GM19395 (cell line): ENCODE data around the gene CTBP2.

ENCODE experiments used
- ATAC-seq: cut with Tn5 transposase; IDR thresholded peaks from one replicate; pipeline ENCODE4 v1.9.1; 2021; ENCODE audit warnings: mild to moderate bottlenecking, moderate library complexity; ENCODE audit not compliant: unreplicated experiment

The CTBP2 gene

DNA sequence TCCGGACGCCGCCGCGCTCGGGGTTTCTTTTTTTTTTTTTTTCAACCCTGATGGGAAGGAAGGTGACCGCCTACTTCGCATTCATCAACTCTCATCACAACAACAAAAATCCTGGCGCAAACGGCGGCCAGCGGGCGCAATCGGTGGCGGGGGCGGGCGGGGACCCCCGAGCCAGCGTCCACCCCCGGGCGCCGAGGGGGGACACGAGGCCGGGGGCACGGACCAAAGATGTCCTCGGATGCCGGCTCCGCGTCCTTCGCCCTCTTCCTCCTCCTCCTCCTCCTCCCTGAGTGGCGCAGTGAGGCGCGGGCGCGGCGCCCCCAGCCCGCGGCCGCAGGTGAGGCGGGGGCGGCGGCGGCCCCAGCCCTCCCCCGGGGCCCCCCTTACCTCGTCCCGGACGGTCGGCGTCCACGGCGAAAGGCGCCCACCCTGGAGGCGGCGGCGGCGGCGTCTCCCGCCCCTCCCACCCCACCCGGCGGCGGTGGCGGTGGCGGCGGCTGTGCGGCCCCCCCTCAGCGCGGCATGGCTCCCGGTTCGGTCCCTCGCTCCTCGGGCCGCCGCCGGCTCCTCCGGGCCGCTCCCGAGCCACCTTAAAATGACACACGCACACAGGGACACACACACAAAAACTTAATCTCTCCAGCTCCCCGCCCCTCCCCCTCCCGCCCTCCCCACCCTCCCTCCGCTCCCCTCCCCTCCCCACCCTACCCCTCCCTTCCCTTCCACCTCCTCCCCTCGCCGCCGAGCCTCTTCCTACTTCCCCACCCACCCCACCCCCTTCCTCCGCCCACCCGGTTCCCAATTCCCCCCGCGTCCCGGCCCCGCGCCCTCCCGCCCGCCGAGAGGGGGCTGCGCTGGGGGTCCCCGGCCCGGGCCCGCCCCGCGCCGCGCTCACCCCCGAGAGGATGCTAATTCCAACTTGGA is at the start of gene CTBP2:
CTBP2 (minus strand) TSS at position 632 of the 924 bp plus-strand sequence.
- no peak for ATAC-seq

GRCh38 chr10:125209591-125210355 is 49.4 kb upstream of the CTBP2 start:
- ATAC-seq, result no peak

DNA sequence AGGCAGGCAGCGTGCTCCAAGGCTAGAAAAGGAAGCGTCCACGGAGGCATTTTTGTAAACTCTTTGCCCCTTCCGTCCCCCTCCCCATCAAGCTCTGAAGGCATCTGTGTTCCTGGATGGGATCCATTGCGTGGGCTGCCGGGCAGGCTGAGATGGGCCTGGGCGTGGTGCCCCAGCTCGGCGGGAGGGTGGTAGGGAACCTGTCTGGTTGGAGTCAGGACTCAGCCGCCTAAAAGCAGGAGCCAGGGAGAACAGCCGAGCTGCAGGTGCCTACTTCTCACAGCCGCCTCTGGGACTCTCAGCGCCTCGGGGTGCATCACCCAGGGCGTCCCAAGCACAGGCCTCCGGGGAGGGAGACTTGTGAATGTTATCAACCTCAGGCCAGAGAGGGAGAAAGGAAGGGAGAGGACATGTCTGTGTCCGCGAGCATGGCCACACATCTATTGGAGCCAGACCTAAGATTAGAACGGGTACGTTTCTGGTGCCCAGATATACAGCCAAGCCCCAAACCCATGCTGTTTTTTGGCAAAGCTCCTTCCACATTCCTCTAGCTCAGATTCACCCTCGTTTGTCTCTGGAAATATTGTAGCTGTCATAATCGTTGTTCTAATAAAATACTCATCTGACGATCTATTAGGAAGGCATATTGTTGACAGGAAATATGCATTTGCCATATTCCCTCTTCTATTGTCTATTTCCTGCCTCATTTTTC is 48.6 kb upstream of the CTBP2 start:
- no peak for ATAC-seq

DNA sequence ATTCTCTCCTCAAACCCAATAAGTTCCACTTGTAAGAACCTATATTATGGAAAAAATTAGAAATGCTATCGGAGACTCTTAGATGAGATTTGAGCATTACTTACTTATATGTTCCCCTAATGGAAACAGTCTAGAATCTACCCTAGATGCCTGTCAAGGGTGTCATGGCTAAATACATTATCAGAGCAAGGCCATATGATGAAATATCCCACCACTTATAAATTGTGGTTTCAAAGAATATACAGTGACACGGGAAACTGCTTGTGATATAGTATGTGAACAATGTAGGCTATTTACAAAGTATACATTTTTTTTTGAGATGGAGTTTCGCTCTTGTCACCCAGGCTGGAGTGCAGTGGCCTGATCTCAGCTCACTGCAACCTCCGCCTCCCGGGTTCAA is 46.3 kb upstream of the CTBP2 start:
- no peak for ATAC-seq

- no peak for ATAC-seq
Measured at GRCh38 chr10:125205431-125205830, 45.1 kb upstream of the CTBP2 start.

DNA sequence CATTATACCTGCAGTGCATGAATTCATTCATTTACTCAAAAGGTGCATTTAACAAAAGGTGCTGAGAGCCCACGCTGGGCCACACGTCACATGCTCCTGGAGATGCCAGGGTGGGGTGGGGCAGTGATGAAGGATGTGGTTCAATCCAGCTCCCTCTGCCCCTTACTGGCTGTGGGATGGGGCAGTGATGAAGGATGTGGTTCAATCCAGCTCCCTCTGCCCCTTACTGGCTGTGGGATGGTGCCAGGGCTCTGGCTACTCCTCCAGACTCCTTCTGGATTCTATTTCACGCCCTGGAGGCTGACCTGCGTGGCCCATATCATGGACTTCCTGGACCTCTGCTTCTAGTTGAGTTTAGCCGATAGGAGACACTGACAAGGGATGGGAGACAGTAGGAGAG is 44.0 kb upstream of the CTBP2 start:
- no peak for ATAC-seq

- ATAC-seq, result no peak
Measured at GRCh38 chr10:125203186-125203800, 42.9 kb upstream of the CTBP2 start.

- ATAC-seq, result peak; percentile 42
Measured at GRCh38 chr10:125201791-125202622, 41.6 kb upstream of the CTBP2 start.

DNA sequence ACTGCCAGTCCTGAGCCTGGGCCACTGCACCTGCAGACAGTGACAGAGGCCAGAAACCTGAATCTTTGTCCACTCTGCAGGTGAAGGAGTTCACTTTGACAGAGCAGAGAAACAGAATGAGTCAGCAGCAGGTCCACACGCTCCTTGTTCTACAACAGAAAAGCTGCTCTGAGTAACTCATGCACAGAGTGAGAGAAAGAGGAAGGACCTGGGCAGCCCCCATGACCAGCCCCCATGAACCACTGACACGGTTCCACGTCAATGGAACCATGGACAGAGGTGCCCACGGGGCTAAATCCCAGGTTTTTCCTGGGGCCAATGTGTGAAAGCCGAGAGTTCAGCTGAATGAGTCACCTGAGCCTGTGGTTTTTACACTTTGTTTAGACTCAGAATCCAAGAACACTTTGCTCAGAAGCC is 40.8 kb upstream of the CTBP2 start:
- ATAC-seq, result peak; percentile 91

- ATAC-seq, result no peak
Measured at GRCh38 chr10:125200396-125200795, 40.0 kb upstream of the CTBP2 start.

DNA sequence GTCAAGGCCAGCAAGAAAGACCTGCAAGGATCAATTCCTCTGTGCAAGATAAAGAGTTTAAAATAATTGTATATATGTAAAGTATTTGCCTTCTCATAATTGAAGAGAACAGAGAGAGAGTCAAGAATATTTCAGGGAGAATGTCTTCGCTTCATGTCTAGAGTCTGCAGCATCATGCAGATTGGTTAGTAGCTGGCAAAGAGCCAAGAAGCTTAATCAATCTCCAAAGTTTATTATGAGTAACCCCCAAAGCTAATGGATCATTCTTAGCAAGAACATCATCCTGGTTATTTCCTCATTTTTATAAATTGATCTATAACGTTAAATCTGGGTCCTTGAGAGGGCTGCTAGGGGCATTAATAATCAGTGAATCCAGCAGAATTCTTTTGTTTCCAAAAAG is 38.9 kb upstream of the CTBP2 start:
- no peak for ATAC-seq

DNA sequence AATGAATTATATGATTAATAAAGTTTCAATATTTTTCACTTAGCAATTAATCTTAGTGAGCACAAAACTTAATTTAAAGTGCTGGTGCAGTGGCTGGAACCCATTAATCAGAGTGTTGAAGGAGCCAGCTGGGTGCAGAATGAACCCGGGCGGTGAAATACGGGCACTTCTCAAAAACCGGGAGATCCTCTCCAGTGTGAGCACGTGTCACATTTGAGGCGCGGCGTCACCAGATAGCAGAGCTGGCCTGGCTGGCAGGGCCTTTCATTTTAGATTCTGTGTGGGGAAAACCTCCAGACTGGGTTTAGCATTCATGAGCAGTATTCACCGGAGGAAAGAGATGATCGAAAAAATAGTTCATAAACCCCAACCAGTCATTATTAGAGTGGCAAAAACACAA is 34.5 kb upstream of the CTBP2 start:
- ATAC-seq, result no peak

- ATAC-seq, result no peak
Measured at GRCh38 chr10:125193306-125193877, 33.0 kb upstream of the CTBP2 start.

- no peak for ATAC-seq
Measured at GRCh38 chr10:125192620-125193019, 32.3 kb upstream of the CTBP2 start.

GRCh38 chr10:125192005-125192404 is 31.6 kb upstream of the CTBP2 start:
- ATAC-seq, result no peak

DNA sequence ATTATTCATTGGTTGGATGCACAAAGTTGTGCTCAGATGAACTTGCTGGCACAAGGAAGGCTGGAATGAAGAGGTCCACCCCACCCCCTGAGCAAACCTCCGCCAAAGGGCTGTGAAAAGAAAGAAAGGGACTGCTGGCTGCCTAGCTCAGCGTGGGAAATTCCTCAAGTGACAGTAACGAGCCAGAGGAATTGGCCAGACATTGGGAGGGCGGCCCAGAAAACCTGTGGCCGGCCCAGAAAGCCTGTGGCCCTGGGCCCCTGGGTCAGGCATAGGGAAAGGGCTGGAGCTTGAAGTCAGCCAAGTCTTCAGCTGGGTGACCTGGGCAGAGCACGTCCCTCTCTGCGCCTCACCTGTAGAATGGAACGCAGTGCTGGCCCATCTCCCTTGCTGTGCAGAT is 30.6 kb upstream of the CTBP2 start:
- ATAC-seq, result no peak

DNA sequence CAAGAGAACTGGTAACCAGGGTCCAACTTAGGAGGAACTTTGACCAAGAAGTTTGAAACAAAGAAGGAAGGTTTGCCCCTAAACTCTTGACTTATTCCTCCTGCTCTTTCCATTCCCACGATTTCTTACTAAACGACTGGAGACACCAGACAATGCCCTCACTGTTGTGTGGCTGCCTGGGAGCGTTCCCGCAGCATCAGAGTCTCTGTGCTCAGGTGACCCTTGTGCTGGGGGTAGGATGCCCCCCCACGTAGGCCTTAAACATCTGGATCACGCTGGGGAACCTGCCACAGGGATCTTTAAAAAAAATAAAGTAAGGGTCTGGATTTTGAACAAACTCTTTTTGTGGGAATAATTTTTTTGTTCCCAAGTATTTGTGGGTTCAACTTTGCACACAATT is 30.1 kb upstream of the CTBP2 start:
- ATAC-seq, result no peak

DNA sequence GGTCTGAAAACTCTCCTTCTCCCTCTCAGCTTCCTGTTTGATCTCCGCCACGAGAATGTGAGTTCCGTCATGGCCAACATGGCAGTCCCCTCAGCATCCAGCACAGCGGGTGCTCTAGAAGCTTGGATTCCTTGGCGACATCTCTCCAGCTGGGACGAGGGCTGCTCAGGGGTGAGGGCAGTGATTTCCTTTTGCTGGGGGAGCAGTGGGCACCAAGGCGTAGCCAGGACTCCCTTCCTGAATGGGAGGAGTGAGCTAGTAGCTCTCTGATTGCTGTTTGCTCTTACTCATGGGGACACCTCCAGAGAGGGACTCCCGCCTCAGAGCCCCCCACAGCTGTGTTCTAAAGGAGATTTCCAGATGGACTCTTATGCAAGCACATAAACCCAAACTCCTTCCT is 28.8 kb upstream of the CTBP2 start:
- ATAC-seq, result no peak

GRCh38 chr10:125187238-125188194 is 27.2 kb upstream of the CTBP2 start:
- ATAC-seq, result no peak
